Measurements from ENCODE around the gene ARID5A.

The ARID5A gene

GRCh38 chr2:96538487-96539214 lies 2.1 kb downstream of the ARID5A start:
- peaks cover 40% of the 10 kb centered on the region for H3K27me3 ChIP-seq (ENCODE audit: insufficient read depth, low read length)
- peaks cover 20% of the 10 kb centered on the region; the same call in 1 of the 2 replicates for H3K4me1 ChIP-seq (ENCODE audit: insufficient read depth, low read length)
- no peaks in the 10 kb centered on the region for H3K36me3 ChIP-seq (ENCODE audit: insufficient read depth, low read depth, low read length)
- peak overlapping the region; percentile 45; the same call in 1 of the 2 replicates for H3K9ac ChIP-seq (ENCODE audit: low read depth, low read length)
- peak overlapping the region; percentile 73 for H3K4me3 ChIP-seq (ENCODE audit: low read length)
- no peak overlapping the region for H3K27ac ChIP-seq (ENCODE audit: low read length)
- H3K9me3 ChIP-seq (ENCODE audit: insufficient read depth, low read depth, low read length), result no peaks in the 10 kb centered on the region

GRCh38 chr2:96539215-96539920 lies 2.8 kb downstream of the ARID5A start:
- Histone ChIP-seq H3K4me3 (ENCODE audit: low read length) (peak overlapping the region; percentile 73), H3K9ac (ENCODE audit: low read depth, low read length) (no peak overlapping the region), H3K27ac (ENCODE audit: low read length) (no peak overlapping the region), H3K4me1 (ENCODE audit: insufficient read depth, low read length) (peaks cover 20% of the 10 kb centered on the region; the same call in 1 of the 2 replicates), H3K36me3 (ENCODE audit: insufficient read depth, low read depth, low read length) (no peaks in the 10 kb centered on the region), H3K9me3 (ENCODE audit: insufficient read depth, low read depth, low read length) (no peaks in the 10 kb centered on the region), H3K27me3 (ENCODE audit: insufficient read depth, low read length) (peaks cover 40% of the 10 kb centered on the region)

DNA sequence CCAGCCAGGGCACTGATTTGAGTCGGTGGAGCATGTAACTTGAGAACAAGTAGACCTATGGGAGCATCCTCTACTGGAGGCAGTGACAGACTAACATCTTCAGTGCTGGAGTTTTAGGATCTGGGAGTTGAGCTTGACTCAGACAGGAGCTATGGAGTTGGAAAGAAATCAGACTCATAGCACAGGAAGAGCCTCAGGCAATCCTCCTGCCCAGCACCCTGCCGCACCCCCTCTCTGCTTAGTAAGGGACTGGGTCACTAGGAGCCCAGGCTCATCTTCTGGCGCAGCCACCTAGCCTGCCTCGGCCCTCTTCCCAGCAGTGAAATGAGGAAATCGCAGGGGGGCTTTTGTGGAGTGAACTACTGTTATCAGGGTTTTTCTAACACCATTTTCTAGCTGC lies 3.6 kb downstream of the ARID5A start:
- Histone ChIP-seq H3K4me3 (ENCODE audit: low read length) (peak overlapping the region; percentile 73; the same call in 1 of the 2 replicates), H3K27me3 (ENCODE audit: insufficient read depth, low read length) (peaks cover 40% of the 10 kb centered on the region), H3K36me3 (ENCODE audit: insufficient read depth, low read depth, low read length) (no peaks in the 10 kb centered on the region), H3K9me3 (ENCODE audit: insufficient read depth, low read depth, low read length) (no peaks in the 10 kb centered on the region), H3K27ac (ENCODE audit: low read length) (no peak overlapping the region), H3K9ac (ENCODE audit: low read depth, low read length) (no peak overlapping the region; the same call in 1 of the 2 replicates), H3K4me1 (ENCODE audit: insufficient read depth, low read length) (peaks cover 20% of the 10 kb centered on the region; the same call in 1 of the 2 replicates)

DNA sequence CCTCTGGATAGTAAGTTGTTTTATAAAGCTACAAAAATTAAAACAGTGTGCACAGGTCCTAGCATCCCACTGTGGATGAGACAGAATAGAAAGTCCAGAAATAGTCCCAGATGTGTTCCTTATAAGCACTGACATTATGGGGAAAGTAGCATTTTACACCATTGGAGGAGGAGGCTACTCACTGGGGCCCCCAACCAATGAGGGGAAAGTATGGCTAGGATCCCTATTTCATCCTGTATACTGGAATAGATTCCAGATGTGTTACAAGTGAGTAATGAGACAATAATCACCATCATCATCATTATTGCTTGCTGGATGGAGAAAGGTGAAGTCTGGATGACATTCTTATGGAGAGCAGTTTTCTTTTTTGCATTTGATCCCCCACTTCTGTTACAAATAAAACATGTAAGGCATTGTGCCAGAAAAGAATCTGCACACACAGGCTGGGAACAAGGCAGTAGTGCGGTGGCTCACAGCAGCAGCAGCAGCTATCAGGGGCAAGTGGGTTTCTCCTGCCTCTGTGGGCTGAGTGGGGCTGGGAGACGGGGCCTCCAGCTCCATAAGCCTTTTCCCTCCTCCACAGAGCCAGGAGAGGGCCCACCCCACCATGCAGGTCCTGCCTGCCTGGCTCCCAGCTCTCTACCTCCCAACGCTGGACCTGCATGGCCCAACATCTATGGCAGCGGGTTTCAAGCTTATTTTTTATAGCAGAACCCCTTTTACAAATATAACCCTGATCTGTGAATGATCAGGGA lies 5.0 kb downstream of the ARID5A start:
- no peak overlapping the region for H3K9ac ChIP-seq (ENCODE audit: low read depth, low read length)
- H3K9me3 ChIP-seq (ENCODE audit: insufficient read depth, low read depth, low read length), result no peaks in the 10 kb centered on the region; the same call in 1 of the 2 replicates
- H3K36me3 ChIP-seq (ENCODE audit: insufficient read depth, low read depth, low read length), result no peaks in the 10 kb centered on the region
- no peak overlapping the region for H3K27ac ChIP-seq (ENCODE audit: low read length)
- H3K4me3 ChIP-seq (ENCODE audit: low read length), result no peak overlapping the region
- H3K27me3 ChIP-seq (ENCODE audit: insufficient read depth, low read length), result peaks cover 40% of the 10 kb centered on the region
- H3K4me1 ChIP-seq (ENCODE audit: insufficient read depth, low read length), result peaks cover 20% of the 10 kb centered on the region; the same call in 1 of the 2 replicates

DNA sequence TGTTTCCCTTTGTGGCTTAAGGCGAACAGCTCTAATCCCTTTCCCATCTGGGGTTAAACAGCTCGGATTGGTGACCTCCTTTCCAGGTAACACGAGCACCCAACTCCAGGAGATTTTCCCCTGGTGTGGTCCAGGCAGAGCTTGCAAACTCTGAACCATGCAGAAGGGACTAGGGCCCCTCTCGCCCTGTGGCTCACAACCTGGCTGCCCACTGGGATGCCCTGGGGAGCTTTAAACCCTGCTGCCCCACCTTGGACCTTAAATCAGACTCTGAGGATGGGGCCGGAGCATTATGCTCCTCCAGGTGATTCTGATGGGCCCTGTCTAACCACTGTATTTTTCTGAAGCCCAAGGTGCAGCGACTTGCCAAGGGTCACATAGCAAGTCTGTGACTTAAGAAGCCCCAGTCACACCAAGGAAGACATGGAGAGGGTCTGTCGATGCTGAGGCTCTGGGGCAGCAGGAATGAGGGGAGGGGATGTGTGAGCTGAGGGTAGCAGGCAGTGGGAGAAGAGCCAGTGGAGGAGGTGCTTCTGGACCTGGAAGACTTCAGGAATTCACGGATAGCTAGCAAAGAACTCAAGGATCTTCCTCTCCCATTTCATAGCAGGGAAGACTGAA lies 5.9 kb downstream of the ARID5A start:
- H3K27ac ChIP-seq (ENCODE audit: low read length), result no peak overlapping the region

GRCh38 chr2:96546321-96546720 lies 9.8 kb downstream of the ARID5A start:
- Histone ChIP-seq H3K36me3 (ENCODE audit: insufficient read depth, low read depth, low read length) (no peaks in the 10 kb centered on the region), H3K27me3 (ENCODE audit: insufficient read depth, low read length) (no peaks in the 10 kb centered on the region), H3K9ac (ENCODE audit: low read depth, low read length) (no peak overlapping the region), H3K4me3 (ENCODE audit: low read length) (no peak overlapping the region), H3K9me3 (ENCODE audit: insufficient read depth, low read depth, low read length) (no peaks in the 10 kb centered on the region; the same call in 1 of the 2 replicates), H3K27ac (ENCODE audit: low read length) (no peak overlapping the region), H3K4me1 (ENCODE audit: insufficient read depth, low read length) (peaks cover 6% of the 10 kb centered on the region; the same call in 1 of the 2 replicates)

More for the DNA sequence above, 5.9 kb downstream of the ARID5A start:
- peaks cover 24% of the 10 kb centered on the region; the same call in 1 of the 2 replicates for H3K4me1 ChIP-seq (ENCODE audit: insufficient read depth, low read length)
- H3K9ac ChIP-seq (ENCODE audit: low read depth, low read length), result no peak overlapping the region
- H3K27me3 ChIP-seq (ENCODE audit: insufficient read depth, low read length), result peaks cover 33% of the 10 kb centered on the region
- H3K9me3 ChIP-seq (ENCODE audit: insufficient read depth, low read depth, low read length), result no peaks in the 10 kb centered on the region; the same call in 1 of the 2 replicates
- no peak overlapping the region for H3K4me3 ChIP-seq (ENCODE audit: low read length)
- H3K36me3 ChIP-seq (ENCODE audit: insufficient read depth, low read depth, low read length), result no peaks in the 10 kb centered on the region

- no peaks in the 10 kb centered on the region for H3K27me3 ChIP-seq (ENCODE audit: insufficient read depth, low read length)
- H3K27ac ChIP-seq (ENCODE audit: low read length), result no peak overlapping the region
- peak overlapping the region; percentile 33; the same call in 1 of the 2 replicates for H3K4me3 ChIP-seq (ENCODE audit: low read length)
- H3K9ac ChIP-seq (ENCODE audit: low read depth, low read length), result no peak overlapping the region
- no peaks in the 10 kb centered on the region; the same call in 1 of the 2 replicates for H3K9me3 ChIP-seq (ENCODE audit: insufficient read depth, low read depth, low read length)
- no peaks in the 10 kb centered on the region for H3K36me3 ChIP-seq (ENCODE audit: insufficient read depth, low read depth, low read length)
- peaks cover 6% of the 10 kb centered on the region; the same call in 1 of the 2 replicates for H3K4me1 ChIP-seq (ENCODE audit: insufficient read depth, low read length)
Measured at GRCh38 chr2:96546797-96547196, 10.2 kb downstream of the ARID5A start.

- Histone ChIP-seq H3K9ac (ENCODE audit: low read depth, low read length) (peak overlapping the region; percentile 31; the same call in 1 of the 2 replicates), H3K4me1 (ENCODE audit: insufficient read depth, low read length) (peaks cover 6% of the 10 kb centered on the region; the same call in 1 of the 2 replicates), H3K9me3 (ENCODE audit: insufficient read depth, low read depth, low read length) (no peaks in the 10 kb centered on the region; the same call in 1 of the 2 replicates), H3K4me3 (ENCODE audit: low read length) (peak overlapping the region; percentile 33; the same call in 1 of the 2 replicates), H3K27me3 (ENCODE audit: insufficient read depth, low read length) (no peaks in the 10 kb centered on the region), H3K27ac (ENCODE audit: low read length) (no peak overlapping the region), H3K36me3 (ENCODE audit: insufficient read depth, low read depth, low read length) (no peaks in the 10 kb centered on the region)
Measured at GRCh38 chr2:96547203-96547641, 10.7 kb downstream of the ARID5A start.

- Histone ChIP-seq H3K27me3 (ENCODE audit: insufficient read depth, low read length) (no peaks in the 10 kb centered on the region), H3K36me3 (ENCODE audit: insufficient read depth, low read depth, low read length) (no peaks in the 10 kb centered on the region), H3K27ac (ENCODE audit: low read length) (no peak overlapping the region), H3K9me3 (ENCODE audit: insufficient read depth, low read depth, low read length) (no peaks in the 10 kb centered on the region; the same call in 1 of the 2 replicates), H3K9ac (ENCODE audit: low read depth, low read length) (no peak overlapping the region; the same call in 1 of the 2 replicates), H3K4me3 (ENCODE audit: low read length) (peak overlapping the region; percentile 33; the same call in 1 of the 2 replicates), H3K4me1 (ENCODE audit: insufficient read depth, low read length) (peaks cover 6% of the 10 kb centered on the region; the same call in 1 of the 2 replicates)
Measured at GRCh38 chr2:96547731-96548171, 11.2 kb downstream of the ARID5A start.

DNA sequence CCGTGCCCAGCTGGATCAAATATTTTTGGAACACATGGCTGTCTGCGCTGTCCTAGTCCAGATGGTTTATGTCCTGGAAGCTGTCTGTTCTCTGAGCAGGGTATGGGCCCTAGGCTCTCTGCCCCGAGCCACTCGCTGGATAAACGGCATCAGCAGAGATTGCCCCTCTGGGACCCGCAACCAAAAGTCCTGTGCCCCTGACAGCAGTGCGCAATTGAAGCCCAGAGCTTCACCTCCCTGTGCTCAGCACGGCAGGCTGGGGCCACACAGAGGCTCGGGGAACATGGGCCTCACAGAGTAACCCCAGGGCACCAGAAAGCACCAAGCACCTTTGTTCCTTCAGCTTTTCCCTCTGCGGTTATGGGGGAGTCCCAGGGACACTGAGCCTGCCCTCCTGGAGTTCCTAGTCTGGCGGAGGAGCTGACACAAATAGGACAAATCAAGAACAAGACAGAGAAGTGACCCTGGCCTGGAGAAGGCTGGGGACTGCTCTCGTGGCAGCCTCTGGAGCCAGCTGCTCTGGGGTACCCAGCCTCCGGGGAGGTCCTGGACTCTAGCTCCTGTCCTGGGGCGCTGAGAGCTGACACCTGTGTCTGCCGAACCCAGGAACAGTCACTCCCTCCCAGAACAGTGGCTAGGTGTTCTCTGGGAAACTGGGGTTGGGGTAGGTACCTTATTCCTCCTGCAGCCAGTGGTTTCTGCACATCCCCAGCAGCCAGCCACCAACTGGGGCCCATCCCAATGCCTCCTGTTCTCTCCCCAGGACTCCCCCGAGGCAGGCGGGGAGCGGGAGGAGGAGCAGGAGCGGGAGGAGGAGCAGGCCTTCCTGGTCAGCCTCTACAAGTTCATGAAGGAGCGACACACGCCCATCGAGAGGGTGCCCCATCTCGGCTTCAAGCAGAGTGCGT lies 12.3 kb downstream of the ARID5A start:
- no peaks in the 10 kb centered on the region for H3K27me3 ChIP-seq (ENCODE audit: insufficient read depth, low read length)
- no peak overlapping the region for H3K9ac ChIP-seq (ENCODE audit: low read depth, low read length)
- no peaks in the 10 kb centered on the region; the same call in 1 of the 2 replicates for H3K9me3 ChIP-seq (ENCODE audit: insufficient read depth, low read depth, low read length)
- H3K27ac ChIP-seq (ENCODE audit: low read length), result no peak overlapping the region
- no peaks in the 10 kb centered on the region for H3K36me3 ChIP-seq (ENCODE audit: insufficient read depth, low read depth, low read length)
- H3K4me3 ChIP-seq (ENCODE audit: low read length), result no peak overlapping the region
- peaks cover 6% of the 10 kb centered on the region; the same call in 1 of the 2 replicates for H3K4me1 ChIP-seq (ENCODE audit: insufficient read depth, low read length)
